Measurements from ENCODE around the gene WASF2. TPM values are rescaled to one million over a fixed set of nuclear protein-coding genes. Genes with fewer than 3 reads are reported as not detected.

The WASF2 gene
- total and polyA plus RNA-seq, 2 of the 4 experiments (the other 2 are of a cell fraction), result 7.9 to 45.4 TPM

DNA sequence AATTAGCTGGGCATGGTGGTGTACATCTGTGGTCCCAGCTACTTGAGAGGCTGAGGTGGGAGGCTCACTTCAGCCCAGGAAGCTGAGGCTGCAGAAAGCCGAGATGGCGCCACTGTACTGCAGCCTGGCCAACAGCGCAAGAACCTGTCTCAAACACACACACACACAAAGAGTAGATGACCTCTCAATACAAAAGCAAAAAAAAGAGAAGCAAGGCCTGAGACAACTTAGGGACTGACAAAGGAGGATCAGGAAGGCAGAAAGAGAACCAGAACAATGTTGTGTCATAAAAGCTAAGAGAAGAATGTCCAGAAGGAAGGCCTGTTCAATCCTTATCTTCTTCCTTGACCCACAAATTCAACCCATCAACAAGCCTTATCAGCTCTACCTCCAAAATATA, 18.5 kb downstream of the WASF2 start:
- CTCF ChIA-PET, result no interaction called here
- Histone ChIP-seq H3K9me1 (ENCODE audit: insufficient read depth, low read length) (peaks cover 19% of the 10 kb centered on the region), H3K27ac (ENCODE audit: insufficient read depth, low read length) (no peak overlapping the region), H3K27me3 (ENCODE audit: control insufficient read depth, insufficient read depth, low read length) (no peaks in the 10 kb centered on the region), H3K4me3 (ENCODE audit: insufficient read depth, low read depth, low read length) (no peak overlapping the region), H2AK5ac (ENCODE audit: low read depth, low read length) (no peak overlapping the region), H4K91ac (ENCODE audit: insufficient read depth, low read depth, low read length) (no peak overlapping the region), H2BK120ac (ENCODE audit: low read depth, low read length) (no peak overlapping the region), H2AK9ac (replicated peaks; ENCODE audit: low read depth, low read length, poor library complexity) (no peak overlapping the region), H3K4me1 (ENCODE audit: control insufficient read depth, insufficient read depth, low read length) (peaks cover 4% of the 10 kb centered on the region), H3K14ac (replicated peaks; ENCODE audit: low read depth, low read length) (no peak overlapping the region), H3K56ac (ENCODE audit: extremely low read depth, insufficient read depth, low read length) (no peak overlapping the region), H3K36me3 (ENCODE audit: control insufficient read depth, insufficient read depth, low read length) (no peaks in the 10 kb centered on the region; the same call in 1 of the 2 replicates), H3K23ac (ENCODE audit: low read depth, low read length) (no peak overlapping the region), H4K8ac (ENCODE audit: low read depth in 2 of 2, low read length in 2 of 2) (no peak overlapping the region), H3K18ac (ENCODE audit: low read depth, low read length) (no peak overlapping the region), H3K4ac (ENCODE audit: low read depth, low read length) (no peak overlapping the region), H2BK20ac (ENCODE audit: low read depth, low read length) (no peak overlapping the region), H2BK15ac (ENCODE audit: low read depth, low read length) (no peak overlapping the region), H3K79me1 (ENCODE audit: low read depth in 1 of 2, low read length in 2 of 2) (peaks cover 8 to 80% of the 10 kb centered on the region in 2 experiments), H4K5ac (ENCODE audit: low read depth, low read length) (no peak overlapping the region), H2AFZ (replicated peaks; ENCODE audit: low read length, poor library complexity) (no peak overlapping the region), H3K9me3 (ENCODE audit: control insufficient read depth, insufficient read depth, low read length) (no peaks in the 10 kb centered on the region), H3K4me2 (ENCODE audit: low read depth, low read length) (no peak overlapping the region), H2BK5ac (ENCODE audit: low read depth, low read length, poor library complexity, severe bottlenecking) (no peak overlapping the region), H3K9ac (ENCODE audit: low read depth, low read length) (no peak overlapping the region), H4K20me1 (ENCODE audit: insufficient read depth, low read length) (peaks cover 81% of the 10 kb centered on the region)
- no peak for ATAC-seq (ENCODE audit: low read depth)
- dilution Hi-C loops (cut with HindIII; ENCODE audit: low sequenced_read_pairs, unreplicated experiment) (no loop called here), intact Hi-C loops (cut with micrococcal nuclease) (no loop called here), in situ Hi-C loops (cut with MboI; ENCODE audit: low sequenced_read_pairs) (no loop called here)
- DNase-seq, result no peak
- BruUV-seq (replicated peaks), result no TSS peak
- WGBS, 2 experiments (ENCODE audit: extremely low coverage in 2 of 2, insufficient read length in 1 of 2), result no CpG with 5 or more reads among the region's 3 CpGs
- no peak for TF ChIP-seq FOS (IDR thresholded peaks at IDR 0.05; ENCODE audit: low read depth, low read length)
- TF ChIP-seq NFE2L2 (IDR thresholded peaks at IDR 0.05; ENCODE audit: low read depth, low read length), result no peak
- TF ChIP-seq, protein P1, sequence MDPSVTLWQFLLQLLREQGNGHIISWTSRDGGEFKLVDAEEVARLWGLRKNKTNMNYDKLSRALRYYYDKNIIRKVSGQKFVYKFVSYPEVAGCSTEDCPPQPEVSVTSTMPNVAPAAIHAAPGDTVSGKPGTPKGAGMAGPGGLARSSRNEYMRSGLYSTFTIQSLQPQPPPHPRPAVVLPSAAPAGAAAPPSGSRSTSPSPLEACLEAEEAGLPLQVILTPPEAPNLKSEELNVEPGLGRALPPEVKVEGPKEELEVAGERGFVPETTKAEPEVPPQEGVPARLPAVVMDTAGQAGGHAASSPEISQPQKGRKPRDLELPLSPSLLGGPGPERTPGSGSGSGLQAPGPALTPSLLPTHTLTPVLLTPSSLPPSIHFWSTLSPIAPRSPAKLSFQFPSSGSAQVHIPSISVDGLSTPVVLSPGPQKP (IDR thresholded peaks at IDR 0.05; ENCODE audit: borderline replicate concordance, low read depth, low read length), result no peak
- POLR2A ChIA-PET (ENCODE audit: unreplicated experiment), result interaction anchor here (0.7 kb wide), 1 partner anchor 226 kb away, joined by 3 read pairs; no protein-coding TSS in a partner anchor
